HG03025 (cell line): ENCODE results near the gene KAT6B.

Source experiments
- ATAC-seq: cut with Tn5 transposase; IDR thresholded peaks from one replicate; pipeline ENCODE4 v1.9.1; 2021; ENCODE audit warnings: mild to moderate bottlenecking, moderate library complexity; ENCODE audit not compliant: unreplicated experiment, low FRiP score

The KAT6B gene

GRCh38 chr10:74822521-74823089, 3.8 kb upstream of the KAT6B start:
- ATAC-seq, result no peak

GRCh38 chr10:74823791-74824183, 2.6 kb upstream of the KAT6B start:
- ATAC-seq, result no peak

- no peak for ATAC-seq
These were observed 2.1 kb upstream of the KAT6B start for GRCh38 chr10:74824184-74824899.

GRCh38 chr10:74824900-74825370, 1.5 kb upstream of the KAT6B start:
- peak; percentile 8 for ATAC-seq

GRCh38 chr10:74825371-74826141, 844 bp upstream of the KAT6B start:
- ATAC-seq, result peak; percentile 13

- ATAC-seq, result no peak
These were observed 643 bp downstream of the KAT6B start for GRCh38 chr10:74827045-74827441.

- ATAC-seq, result no peak
These were observed 1.3 kb downstream of the KAT6B start for GRCh38 chr10:74827694-74828093.

GRCh38 chr10:74828946-74829345, 2.5 kb downstream of the KAT6B start:
- ATAC-seq, result no peak

- no peak for ATAC-seq
These were observed 5.2 kb downstream of the KAT6B start for GRCh38 chr10:74831518-74832120.

- ATAC-seq, result no peak
These were observed 9.6 kb downstream of the KAT6B start for GRCh38 chr10:74835963-74836362.

GRCh38 chr10:74836877-74837276, 10.5 kb downstream of the KAT6B start:
- no peak for ATAC-seq

- no peak for ATAC-seq
These were observed 11.3 kb downstream of the KAT6B start for GRCh38 chr10:74837743-74838142.

GRCh38 chr10:74839708-74840107, 13.3 kb downstream of the KAT6B start:
- ATAC-seq, result no peak

- ATAC-seq, result no peak
These were observed 15.0 kb downstream of the KAT6B start for GRCh38 chr10:74841265-74841973.

- ATAC-seq, result no peak
These were observed 16.0 kb downstream of the KAT6B start for GRCh38 chr10:74842301-74842954.

- no peak for ATAC-seq
These were observed 20.6 kb downstream of the KAT6B start for GRCh38 chr10:74846958-74847357.

GRCh38 chr10:74851831-74852230, 25.4 kb downstream of the KAT6B start:
- no peak for ATAC-seq

GRCh38 chr10:74852381-74852780, 26.0 kb downstream of the KAT6B start:
- no peak for ATAC-seq

- no peak for ATAC-seq
These were observed 28.2 kb downstream of the KAT6B start for GRCh38 chr10:74854610-74855009.

- no peak for ATAC-seq
These were observed 28.6 kb downstream of the KAT6B start for GRCh38 chr10:74855027-74855426.
